HG02571 (cell line): ENCODE data around the gene TMPRSS3.
"Not testable (repeated sequence)": the region's sequence is repeated elsewhere in the genome, so short reads cannot be mapped to it uniquely, and the experiment has no call there.

ENCODE experiments used
- ATAC-seq: cut with Tn5 transposase; IDR thresholded peaks from one replicate; pipeline ENCODE4 v1.9.1; 2021; ENCODE audit warnings: mild to moderate bottlenecking, moderate library complexity; ENCODE audit not compliant: unreplicated experiment

The TMPRSS3 gene

DNA sequence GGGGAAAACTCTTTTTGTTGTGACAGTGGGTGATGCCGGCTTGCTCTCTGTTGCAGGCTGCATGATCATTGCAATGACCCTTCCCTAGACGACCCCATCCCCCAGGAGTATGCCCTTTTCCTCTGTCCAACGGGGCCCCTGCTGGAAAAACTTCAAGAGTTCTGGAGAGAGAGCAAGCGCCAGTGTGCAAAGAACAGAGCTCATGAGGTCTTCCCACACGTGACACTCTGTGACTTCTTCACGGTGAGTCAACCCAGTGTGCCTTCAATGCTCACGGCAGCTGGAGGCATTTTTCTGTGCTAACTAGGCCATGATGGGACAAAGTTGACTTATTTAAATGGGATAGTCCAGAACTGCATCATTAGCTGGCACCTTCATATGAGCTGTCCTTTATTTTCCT lies 13.5 kb upstream of the TMPRSS3 start:
- ATAC-seq, result no peak

DNA sequence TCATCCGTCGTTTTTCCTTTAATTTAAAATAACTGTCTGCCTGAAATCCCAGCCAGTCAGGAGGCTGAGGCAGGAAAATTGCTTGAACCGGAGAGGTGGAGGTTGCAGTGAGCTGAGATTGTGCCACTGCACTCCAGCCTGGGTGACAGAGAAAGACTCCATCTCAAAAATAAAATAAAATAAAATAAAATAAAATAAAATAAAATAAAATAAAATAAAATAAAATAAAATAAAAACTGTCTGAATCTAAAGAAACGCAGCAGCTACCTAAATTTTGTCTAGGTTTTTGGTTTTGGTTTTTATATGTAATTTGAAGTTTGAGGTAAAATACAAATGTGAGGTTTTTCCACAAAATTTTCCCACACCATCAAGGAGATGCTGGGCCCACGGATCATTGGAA lies 12.9 kb upstream of the TMPRSS3 start:
- ATAC-seq, result not testable (repeated sequence)

DNA sequence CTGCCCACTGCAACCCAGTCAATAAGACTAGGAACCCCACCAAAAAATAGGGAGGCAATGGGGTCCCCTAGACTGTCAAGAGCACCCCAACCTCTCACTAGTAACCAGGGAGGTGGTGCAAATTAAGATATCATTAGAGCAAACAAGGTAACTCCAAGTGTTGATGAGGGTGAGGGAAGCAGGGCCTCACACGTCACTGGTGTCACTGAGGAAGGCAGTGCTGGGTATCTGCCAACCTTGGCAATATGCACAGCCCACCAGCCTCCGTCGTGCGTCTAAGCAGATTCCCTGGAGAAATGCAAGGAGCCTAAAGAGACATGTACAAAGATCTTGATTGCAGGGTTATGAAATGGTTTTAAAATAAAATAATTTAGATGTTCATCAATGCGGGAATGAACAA lies 11.6 kb upstream of the TMPRSS3 start:
- no peak for ATAC-seq

DNA sequence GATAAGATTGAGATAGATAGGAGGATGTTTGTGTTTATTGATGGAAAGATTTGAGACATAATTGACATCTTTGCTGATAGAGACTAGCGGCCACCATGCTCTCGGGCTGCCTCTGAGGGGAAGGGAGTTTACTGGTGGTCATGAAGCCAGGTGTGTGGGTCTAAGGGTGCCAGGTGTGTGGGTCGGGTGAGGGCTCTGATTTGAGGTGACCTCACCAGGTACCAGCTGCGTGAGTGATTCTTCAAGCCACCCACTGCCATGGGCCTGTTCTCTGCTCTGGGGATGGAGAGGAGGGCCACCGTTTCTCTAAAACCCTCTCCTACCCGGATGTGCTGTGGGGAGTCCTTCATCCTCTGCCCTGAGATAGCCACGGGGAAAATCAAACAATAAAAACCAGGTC lies 11.0 kb upstream of the TMPRSS3 start:
- no peak for ATAC-seq

DNA sequence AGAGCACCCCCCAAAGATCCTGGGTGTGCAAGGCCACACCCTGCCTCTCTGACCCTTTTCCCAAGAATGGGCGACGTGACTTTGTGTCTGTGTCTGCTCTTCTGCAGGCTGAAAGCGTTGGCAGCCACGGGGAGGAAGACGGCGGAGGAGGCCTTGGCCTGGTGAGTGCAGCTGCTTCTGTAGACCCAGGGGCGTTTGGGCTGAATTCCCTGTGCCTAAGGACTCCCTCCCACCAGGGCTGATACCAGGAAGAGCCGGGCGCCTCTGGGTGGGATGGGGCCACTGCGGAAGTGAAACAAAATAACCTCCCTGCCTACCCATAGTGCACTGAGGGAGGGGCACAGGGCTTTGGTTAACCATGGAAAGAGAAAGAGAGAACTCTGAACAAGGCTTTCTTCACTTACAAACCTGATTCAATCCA lies 10.4 kb upstream of the TMPRSS3 start:
- ATAC-seq, result no peak

DNA sequence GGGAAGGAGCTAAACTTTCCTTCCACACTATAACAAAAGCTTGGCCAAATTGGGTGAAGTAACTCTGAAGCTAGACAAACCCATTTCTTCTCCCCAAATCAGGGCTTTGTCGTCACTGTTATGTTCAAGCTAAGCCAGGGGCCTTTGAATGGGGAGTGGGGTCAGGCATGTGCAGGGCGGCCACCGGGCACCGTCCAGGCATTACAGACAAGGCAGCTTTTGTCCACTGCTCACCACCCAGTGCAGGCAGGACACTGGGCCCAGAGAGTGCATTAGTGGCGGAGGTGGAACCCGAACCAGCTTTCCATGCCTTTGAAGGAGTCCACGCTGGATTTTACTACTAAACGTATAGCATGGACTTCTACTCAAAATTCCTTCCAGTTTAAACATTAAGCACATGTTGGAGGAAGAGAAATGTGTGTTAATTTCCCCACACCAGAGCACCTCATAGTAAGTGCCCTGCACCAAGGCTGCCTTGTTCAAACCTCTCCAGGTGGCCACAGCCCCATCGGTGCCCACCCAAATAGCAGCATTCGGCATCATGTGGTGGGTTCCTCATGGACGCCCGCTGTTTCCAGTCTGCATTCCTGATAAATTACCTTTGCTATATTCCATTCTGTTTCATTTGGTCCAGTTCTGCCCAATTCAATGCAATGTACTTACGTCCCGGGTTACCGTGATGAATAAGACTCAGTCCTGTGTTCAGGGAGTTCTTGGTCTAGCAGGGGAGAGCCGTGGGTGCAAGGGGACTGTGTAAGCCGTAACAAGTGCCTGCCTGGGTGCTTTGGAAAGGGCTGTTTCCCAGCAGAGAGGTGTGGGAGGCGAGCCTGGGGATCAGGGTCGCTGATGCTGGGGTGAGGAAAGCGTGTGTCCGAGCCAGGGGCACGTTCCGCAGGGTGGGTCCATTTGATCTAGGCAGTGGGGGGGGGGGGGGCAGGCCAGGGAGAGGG lies 9.5 kb upstream of the TMPRSS3 start:
- no peak for ATAC-seq

DNA sequence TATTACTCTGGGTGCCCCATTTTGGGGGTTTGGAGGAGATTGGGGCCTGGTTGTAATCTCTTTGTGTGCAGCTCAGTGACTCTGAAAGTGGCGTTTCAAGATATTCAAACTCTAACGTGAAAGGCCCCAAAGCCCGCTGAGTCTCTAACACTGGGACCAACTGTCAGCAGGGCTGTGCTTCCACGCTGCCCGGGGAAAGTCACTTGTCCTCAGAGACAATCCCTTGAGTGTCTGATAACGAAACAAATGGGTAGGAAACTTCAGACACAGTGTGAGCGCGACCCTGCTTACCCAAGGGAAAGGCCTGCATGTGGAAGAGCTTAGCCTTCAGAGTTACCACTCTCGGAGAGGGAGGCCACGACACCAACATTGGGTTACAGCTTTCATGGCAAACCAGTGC lies 8.7 kb upstream of the TMPRSS3 start:
- no peak for ATAC-seq

DNA sequence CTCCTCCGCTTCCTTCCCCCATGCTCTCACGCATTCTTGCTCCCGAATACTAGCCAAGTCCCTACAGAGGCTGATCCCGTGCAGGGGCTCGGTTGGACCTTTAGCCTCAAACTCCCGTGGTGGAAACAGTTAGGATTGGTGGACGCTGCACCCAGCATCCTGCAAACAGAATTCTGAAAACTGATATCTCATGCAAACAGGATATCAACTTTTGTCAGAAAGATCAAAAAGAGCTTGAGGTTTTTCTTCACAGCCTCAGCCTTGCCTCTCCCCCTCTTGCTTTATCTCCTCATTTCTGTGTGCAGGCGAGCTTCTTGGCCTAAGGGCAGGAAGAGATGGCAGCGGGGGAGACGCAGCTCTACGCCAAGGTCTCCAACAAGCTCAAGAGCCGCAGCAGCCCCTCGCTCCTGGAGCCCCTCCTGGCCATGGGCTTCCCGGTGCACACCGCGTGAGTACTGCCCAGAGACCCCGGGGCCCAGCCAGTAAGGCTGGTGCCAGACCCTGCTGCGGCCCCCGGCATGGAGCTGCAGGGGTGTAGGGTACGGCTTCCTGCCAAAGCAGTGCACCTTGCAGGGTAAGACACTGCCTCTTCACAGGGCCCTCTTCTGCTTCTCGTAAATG lies 7.9 kb upstream of the TMPRSS3 start, which contains the start of gene UBASH3A:
Gene UBASH3A (plus strand): TSS at position 292 of the 621 bp plus-strand sequence. CDS start 44 bp downstream, at position 336.
- no peak for ATAC-seq

DNA sequence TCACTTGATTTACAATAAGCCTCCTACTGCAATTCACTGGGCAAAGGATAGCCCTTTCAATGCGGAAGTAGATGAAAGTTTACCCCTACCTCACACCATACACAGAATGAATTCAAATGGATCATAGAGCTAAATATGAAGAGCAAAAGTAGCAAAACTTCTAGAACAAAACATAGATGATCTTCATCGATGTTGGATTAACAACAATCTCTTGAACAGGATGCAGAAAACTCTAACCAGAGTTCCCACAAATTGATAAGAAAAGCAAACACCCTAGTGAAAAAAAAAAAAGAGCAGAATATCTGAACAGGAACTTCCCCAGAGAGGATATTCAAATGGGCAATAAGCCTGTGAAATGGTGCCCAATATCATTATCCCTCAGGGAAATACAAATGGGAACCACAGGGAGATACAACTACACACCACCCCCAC lies 6.0 kb upstream of the TMPRSS3 start:
- ATAC-seq, result no peak

DNA sequence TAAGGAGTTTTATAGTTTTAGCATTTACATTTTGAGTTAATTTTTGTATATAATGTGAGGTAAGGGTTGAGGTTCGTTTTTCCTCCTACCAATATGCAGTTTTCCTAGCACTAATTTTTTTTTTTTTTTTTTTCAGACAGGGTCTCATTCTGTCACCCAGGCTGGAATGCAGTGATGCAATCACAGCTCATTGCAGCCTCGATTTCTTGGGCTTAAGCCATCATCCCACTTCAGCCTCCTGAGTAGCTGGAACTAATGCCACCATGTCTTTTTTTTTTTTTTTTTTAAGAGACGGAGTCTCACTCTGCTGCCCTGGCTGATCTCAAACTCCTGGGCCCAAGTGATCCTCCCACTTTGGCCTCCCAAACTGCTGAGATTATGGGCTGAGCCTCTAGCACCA lies 5.3 kb upstream of the TMPRSS3 start:
- ATAC-seq, result no peak

DNA sequence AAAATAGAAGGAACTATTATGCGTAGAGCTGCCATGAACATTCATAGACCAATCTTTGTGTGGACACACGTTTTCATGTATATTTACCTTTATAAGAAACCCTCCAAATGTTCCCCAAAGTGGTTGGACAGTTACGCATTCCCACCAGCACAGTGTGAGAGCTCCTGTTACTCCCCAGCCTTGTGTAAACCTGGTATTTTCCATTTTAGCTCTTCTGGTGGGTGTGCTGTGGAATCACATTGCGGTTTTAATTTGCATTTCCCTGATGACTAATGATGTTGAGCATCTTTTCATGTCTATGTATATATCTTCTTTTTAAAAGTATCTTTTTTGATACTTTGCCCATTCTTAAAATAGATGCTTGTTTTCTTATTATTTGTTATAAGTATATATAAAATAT lies 4.7 kb upstream of the TMPRSS3 start:
- no peak for ATAC-seq

DNA sequence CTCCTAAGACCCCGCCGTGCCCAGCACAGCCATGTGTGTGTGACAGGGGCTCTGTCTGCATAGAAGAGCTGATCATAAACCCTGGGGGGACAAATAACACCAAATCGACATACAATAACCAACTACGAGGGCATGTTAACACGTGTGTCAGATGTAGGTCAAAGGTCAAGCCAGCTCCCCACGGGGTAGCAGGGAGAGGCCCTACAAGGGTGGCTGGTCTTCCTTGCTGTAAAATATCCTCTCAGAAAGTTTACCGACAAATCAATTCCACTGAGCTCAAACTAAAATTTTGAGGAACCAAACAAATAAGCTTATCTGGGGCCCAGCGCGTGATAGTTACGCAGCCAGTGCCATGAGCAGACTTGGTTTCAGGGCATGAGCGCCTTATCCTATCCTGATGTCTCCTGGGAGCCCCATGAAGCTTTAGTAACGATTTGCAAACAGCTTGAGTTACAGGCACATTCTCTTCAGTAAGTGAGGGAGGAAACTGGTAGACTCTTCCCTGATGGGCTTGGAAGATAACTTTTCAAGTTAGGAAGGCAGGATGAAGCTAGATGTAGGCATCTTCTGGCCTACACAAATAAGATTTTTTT lies 2.7 kb upstream of the TMPRSS3 start:
- no peak for ATAC-seq

DNA sequence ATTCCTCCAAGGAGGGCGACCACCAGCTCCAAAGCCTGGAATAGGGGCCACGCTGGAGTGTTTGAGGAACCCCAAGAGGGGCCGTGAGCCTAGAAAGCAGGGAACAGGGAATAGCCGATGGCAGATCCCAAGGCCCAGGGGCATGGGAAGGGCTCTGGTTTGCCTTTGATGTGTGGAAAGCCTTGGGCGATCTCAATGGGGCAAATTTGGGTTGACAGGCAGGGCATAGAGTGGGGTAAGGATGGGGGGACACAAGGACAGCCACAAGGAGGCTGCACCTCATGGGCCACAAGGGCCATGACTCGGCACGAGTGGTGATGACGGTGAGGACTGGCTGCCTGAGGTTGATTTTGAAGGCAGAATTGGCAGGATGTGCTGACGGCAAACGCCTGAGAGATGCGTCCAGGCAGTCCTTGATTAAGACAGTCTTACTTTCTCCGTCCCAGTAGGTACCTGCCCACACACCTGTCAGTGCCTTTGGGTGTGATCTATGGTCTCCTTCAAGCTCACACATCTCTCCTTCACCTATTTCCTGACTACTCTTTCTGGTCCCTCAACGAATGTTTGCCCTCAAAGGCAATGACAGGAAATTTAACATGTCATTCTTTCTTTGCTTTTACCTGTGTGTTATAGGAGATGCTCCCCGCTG lies 2.0 kb upstream of the TMPRSS3 start:
- no peak for ATAC-seq

DNA sequence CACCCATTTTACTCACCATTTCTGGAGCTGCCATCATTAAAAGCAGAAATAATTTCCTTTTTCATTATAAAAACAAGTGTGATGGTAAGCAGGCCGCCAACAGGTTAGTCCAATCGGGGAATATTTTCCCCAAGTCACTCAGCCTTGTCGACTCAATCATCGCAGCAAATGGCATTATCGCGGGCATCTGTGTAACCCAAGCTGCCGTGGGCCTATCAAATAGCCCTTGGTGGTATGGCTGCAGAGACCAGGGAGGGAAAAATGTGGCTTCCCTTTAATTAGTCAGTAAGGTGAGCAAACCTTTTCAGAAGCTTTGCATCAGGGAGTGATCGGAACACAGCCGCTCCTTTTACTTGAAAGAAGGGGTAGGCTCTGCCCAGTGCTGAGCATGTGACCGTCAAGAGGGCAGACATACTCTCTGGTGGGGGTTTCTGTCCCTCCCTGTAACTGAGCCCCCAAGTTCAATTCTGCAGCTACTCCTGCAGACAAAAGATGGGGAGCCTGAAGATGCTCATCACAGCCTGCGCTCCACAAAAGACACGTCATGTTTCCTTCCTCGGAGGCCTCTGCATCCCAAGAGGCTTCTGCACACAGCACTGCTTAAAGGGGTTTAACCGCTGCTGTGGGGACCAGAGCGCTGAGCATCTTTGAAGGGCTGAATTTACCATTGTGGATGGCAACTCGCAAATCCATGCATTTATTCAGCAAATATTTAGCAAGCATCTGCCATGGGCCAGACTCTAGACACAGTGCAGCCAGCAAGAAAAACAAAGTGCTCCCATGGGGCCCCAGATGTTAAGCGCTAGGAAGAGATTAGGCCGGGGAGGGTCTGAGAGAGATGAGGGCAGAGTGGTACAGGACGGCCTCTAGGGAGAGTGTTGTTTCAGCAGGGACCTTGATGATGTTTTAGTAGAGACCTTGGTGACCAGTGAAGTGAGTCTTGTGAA lies 1.2 kb upstream of the TMPRSS3 start:
- ATAC-seq, result no peak

DNA sequence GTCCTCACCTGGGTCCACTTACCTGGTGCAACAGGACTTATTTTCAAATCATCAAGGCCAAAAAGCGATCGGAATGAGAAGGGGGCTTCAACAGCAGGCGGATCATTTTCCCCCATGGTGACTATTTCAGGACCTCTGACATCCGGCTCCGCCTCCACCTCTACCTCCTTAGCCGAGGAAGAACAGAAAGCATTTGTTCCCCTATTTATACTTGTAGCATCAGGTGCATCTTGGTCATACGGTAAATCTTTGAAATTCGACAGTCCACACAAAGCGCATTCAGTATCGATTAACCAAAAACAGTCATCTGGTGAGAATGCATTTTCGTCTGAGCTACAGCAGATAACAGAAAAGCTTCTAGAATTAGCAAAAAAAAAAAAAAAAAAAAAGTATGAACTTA lies 550 bp downstream of the TMPRSS3 start:
- ATAC-seq, result no peak

DNA sequence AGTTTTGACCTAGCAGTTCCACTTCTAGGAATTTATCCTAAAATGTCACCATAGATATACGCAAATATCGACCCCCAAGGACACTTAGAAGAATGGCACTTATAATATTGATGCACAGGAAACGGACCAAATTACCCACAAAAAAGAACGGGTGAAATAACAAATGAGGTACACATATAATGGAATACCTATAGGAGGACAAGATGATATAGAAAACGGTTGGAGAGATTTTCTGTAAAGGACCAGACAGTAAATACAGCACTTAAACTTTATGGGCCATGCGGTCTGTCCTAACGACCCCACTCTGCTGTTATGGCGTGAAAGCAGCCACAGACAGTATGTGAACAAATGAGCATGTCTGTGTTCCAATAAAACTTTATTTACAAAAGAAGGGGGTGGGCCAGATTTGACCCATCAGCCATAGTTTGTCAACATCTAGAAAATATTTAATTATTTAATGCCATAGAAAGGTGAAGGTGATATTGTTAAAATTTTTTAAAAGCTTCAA lies 2.4 kb downstream of the TMPRSS3 start:
- no peak for ATAC-seq

DNA sequence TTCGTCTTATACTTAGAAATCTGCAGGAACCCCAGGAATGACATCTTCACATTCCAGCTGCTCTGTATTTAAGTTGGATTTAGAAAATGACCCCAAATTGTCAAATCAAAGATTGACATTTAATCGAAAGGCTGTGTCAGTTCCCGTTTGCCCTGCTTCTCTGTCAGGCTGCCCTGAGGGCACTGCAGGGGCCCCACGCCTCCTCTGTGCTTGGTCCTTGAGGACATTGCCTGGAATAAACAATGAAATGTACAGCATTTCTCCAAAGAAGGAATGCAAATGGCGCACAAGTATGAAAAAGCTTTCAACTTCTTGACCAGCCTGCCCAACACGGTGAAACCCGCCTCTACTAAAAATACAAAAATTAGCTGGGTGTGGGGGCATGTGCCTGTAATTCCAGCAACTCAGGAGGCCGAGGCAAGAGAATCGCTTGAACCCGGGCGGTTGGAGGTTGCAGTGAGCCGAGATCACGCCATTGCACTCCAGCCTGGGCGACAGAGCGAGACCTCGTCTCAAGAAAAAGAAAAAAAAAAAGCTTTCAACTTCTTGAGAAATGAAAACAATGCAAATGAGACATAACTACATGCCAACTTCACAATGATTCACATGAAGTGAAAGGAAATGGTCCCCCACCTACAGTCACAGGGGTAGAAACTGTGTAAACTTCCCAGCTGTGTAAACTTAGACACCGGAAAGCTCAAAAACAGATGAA lies 3.0 kb downstream of the TMPRSS3 start:
- ATAC-seq, result no peak

DNA sequence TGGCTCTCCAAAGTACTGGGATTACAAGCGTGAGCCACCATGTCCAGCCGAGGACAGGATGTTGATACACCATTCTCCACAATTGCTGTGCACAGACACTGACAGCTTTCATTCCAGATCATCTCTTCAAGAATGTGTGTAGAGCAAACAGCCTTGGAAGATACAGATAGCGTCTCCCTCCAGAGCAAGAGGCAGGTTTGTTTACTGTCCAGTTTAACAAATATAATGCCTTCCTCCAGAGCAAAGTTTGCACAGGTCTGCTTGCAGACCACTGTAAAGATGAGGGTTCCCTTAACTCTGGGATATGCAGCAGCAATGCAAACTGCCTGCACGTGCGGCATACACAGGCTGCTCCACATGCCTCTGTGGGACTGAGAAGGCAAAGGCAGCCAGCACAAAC lies 4.6 kb downstream of the TMPRSS3 start:
- no peak for ATAC-seq

DNA sequence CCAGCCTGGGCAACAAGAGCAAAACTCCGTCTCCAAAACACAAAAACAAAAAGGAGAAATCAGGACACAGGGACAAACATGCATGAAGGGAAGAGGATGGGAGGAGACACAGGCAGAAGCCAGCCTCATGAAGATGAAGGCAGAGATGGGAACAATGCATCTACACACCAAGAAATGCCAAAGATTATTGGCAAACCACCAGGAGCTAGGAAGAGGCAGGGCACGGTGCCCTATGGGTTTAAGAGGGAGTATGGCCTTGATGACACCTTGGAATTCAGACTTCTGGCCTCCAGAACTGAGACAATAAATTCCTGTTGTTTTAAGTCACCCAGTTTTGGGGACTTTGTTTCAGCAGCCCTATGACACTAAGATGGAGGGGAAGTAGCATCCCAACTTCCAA lies 5.2 kb downstream of the TMPRSS3 start:
- ATAC-seq, result no peak
